Measurements from ENCODE around the gene ARPC5L.

Gene ARPC5L

DNA sequence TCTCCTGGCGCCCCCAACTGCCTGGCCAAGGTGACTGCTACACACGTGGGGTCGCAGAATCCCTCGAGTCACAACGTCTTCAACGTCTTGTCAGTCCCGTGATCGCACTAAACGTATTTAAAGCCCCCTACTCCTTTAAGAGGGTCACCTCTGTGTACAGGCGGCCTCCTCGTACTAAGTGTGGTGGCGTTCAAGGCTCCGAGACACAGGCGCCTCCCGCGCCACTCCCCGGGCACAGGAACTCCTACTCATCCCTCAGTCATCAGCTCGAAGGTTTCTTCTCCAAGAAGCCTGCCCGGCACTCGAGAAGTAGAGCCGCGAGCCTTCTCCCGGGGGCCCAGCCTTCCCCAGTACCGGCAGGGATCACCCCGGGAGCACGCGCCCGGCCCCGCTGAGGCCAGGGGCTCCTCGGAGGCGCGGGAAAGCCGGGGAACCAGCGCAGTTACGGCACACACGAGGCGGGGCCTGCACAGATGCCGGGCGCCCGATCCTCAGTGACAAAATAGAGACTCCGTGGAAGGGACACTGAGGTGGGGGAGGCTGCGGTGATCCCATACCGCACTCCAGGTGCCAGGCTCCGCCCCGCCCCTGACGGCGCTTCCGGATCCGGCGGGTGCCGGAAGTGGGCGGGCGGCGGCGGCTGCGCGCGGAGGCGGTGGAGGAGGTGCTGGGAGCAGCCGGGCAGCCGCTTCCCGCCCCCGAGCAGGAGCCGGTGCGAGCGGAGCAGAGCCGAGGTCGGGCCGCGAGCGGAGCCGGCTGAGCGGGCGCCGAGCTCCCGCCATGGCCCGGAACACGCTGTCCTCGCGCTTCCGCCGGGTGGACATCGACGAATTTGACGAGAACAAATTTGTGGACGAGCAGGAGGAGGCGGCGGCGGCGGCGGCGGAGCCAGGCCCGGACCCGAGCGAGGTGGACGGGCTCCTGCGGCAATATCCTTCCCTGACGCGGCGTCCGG, 6.9 kb downstream of the ARPC5L start:
- DNase-seq, result peak; percentile 89 to 96 (median 92)

DNA sequence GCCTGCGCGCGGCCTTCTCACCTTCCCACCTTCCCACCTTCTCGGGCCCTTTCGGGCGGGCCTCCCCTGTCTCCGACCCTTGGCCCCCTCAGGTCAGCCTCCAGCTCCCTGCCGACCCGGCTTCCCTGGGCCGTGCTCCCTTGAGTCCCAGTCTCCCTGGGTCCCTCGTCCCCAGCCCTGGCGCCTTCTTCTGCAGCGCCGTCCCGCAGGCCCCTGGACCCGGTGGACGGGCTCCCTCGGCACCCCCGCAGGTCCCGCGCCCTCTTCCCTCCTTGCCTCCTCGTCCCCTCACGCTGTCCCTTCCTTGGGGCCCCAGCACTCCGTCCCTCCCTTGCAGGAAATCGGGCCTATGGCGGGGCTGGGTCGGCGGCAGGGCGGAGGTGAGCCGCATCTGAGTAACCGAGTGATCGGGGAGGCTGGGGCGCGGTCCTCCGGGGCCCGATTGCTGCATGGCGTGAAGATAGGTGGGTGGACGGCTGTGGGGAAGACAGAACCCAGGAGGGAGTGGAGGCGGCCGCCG, 7.6 kb downstream of the ARPC5L start:
- peak; percentile 12 to 62 (median 42) for DNase-seq

DNA sequence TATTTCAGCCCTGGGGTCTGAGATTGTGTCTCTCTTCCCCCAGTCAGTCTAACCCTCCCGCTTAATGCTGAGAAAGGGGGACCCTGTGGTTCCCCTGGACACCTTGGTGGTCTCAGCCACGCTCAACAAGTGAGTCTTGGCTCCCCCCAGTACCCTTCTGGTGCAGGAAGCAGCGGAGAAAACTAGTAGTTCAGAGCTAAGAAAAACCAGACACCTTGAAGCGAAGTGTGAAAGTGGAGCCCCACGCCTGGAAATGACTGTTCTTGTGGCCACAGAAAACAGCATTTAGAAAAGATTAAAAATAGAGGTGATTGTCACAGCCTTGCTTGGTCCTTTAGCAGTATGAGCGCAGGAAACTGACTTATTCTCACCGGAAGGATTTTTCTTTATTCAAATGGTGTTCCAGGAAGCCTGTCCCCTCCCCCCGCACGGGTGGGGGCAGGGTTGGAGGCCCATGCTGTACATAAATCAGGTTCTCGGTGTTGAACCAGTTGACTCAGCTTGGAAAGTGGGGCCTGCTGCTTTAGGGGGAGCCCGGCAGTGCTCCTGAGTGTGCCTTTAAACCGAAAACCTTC, 8.1 kb downstream of the ARPC5L start:
- peak; percentile 33 to 61 (median 42) for DNase-seq

GRCh38 chr9:124870723-124871122, 8.8 kb downstream of the ARPC5L start:
- peak in 2 of 4 experiments; percentile 29 to 30 for DNase-seq

DNA sequence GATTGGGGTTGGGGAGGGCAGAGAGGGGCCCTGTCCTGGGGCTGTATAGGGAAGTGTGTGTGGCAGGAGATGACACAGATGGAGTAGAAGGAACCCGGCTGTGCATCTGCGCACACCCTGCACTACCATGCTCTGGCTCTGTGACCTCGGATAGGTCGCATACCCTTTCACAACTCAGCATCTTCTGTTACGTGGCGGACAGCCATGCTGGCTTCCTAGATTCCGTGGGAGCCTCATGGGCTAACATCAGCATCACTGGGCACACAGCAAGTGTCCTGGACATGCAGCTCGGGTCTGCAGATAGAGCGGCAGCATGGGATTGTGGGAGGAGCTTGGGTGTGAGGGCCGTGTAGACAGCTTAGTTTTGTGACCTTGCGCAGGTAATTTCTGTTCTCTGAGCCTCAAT, 9.2 kb downstream of the ARPC5L start:
- peak in 2 of 4 experiments; percentile 26 for DNase-seq

- no peak for DNase-seq
Measured at GRCh38 chr9:124873664-124874063, 11.7 kb downstream of the ARPC5L start.

DNA sequence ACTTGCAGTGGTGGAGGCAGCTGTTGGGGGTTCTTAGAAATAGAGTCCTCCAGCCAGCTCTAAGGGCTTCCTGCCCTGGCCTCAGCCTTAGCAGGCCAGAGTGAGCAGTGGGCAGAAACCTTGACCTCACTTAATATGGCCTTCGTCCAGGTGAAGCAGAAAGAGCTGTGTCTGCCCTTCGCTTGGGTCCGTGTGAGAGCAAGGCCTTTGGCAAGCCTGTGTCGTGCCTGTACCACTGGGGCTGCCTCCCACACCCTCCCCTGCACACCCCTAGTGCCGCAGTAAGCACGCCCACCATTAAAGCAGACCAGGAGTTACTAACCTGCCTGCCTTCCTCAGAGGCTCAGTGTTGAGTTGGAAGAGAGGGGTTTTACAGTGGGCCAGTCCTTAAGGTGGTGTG, 13.6 kb downstream of the ARPC5L start:
- DNase-seq, result no peak

DNA sequence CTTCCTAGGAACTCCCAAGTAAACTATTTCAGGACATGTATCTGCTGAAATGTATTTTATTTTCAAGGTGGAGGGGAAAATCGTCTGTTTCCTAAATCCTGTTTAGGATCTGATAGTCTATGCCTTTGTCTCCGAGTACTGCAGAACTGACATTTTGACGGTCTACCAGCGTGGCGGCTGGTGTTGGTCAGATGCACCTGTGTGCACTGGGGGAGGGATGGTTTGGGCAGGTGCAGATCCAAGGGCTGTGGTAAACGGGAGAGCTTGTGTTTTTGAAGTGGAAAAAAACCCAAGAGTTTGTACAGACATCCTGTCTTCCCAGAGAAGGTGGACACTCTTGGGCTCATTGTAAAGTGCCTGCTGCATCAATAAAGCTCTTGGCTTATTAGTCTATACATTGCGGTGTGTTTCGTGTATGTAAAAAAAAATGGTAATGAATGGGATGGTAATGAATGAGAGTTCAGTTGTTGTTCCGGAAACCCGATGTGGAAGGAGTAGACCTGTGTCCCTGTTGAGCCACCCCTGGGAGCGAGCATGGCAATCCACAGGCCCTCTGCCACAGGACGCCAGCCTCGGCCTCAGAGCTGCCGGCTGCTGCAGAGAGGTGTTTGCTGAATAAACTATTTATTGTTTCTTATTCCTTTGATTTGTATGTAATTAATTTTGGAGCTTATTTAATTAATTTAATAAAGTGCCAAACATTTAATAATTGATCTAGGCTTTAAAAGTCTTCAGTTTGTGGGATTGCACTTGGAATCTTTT, 15.3 kb downstream of the ARPC5L start:
- DNase-seq, result no peak

DNA sequence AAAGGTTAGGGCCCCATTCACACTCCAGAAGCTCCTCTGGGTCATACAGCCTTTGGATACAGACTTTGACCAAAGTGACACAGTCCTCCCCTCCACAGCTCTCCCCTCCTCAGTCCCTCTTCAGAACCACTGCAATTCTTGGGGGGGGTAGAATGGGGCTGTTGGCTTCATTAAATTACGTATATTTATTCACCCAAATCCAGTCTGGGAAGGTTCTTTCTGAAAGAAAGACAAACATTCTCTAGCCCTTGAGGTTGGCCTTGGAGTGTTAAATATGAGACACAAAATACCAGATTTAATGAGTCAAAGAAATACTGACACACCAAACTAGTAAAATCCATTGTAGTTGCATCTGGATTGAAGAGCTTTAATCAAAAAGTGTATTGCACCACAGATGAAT, 16.1 kb downstream of the ARPC5L start:
- DNase-seq, result no peak

- DNase-seq, result no peak
Measured at GRCh38 chr9:124878518-124878917, 16.6 kb downstream of the ARPC5L start.

DNA sequence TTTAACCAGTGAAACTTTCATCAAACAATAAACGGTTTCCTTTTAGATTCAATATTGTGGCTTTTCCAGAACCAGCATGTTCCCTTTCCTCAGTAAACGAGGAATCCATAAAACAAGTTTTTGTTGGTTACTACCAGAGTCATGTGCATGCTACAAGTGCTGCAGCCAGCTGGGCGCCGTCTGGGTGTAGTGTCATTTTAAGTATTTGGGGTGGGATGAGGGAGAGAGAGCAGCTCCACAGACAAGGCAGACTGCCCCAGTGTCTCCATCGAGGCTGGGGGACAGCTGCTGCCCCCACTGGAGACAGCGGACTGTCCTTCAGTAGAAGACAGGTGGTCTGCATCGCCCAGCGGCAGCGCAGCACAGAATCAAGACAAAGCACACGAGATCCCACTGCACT, 17.3 kb downstream of the ARPC5L start:
- DNase-seq, result no peak

- DNase-seq, result no peak
Measured at GRCh38 chr9:124880501-124880900, 18.6 kb downstream of the ARPC5L start.

- DNase-seq, result no peak
Measured at GRCh38 chr9:124881138-124881743, 19.3 kb downstream of the ARPC5L start.

DNA sequence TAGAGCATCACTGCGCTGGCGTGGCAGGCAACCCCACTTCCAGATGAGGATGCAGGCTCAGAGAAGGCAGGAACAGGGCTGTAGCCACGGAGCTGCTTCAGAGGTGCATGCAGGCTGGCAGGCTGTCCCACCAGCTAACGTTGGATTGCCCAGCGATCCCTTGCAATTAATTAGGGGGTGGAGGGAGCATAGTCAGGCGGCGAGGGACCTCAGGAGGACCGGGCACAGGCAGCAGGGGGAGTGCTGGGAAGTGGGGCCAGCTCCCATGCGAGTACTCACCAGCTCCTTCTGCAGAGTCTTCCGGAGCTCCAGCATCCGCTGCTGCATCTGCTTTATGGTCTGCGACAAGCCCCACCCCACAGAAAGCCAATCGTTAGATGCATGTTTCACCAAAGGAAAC, 20.3 kb downstream of the ARPC5L start:
- DNase-seq, result no peak

DNA sequence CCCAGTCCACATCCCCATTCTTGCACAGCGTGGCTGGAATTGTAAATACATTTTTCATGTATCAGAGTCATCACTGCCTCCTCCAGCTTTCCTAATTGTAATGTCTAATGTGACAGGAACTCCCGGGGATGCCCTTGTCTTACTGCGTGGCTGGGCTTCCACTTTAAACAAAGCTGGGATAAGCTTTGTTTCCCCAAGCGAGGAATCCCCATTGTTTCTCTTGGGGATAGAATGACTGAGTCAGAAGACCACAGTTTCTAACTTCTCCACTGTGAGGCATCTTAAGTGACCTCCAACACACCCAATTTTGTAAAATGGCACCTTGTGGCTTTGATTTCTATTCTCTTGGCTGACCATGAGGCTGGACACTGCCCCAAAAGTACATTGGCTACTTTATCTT, 22.4 kb downstream of the ARPC5L start:
- no peak for DNase-seq

- no peak for DNase-seq
Measured at GRCh38 chr9:124885551-124885950, 23.6 kb downstream of the ARPC5L start.

- DNase-seq, result no peak
Measured at GRCh38 chr9:124886461-124886860, 24.5 kb downstream of the ARPC5L start.

- DNase-seq, result no peak
Measured at GRCh38 chr9:124886866-124887492, 25.0 kb downstream of the ARPC5L start.

GRCh38 chr9:124887832-124888231, 25.9 kb downstream of the ARPC5L start:
- DNase-seq, result no peak

- no peak for DNase-seq
Measured at GRCh38 chr9:124889006-124889405, 27.1 kb downstream of the ARPC5L start.

DNA sequence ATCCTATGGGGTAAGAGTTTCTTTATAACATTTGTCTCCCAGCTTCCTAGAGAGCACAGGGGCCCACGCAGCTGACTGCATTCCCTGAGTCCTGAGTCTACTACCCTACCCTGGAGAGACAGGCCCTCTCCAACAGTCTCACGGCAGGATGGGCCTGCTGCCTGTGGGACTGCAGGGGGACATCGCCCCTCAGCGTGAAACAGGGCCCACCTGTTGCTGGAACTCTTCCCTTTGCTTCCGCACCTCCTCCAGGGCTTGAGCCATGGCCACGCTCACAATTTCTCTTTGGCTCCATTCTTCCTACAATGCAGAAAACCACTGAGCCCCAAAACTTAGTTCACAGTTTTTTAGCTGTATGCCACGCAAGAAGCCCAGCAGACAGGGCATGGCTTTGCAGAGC, 28.2 kb downstream of the ARPC5L start:
- DNase-seq, result no peak

Data from suppressor macrophage (primary cell).